HG02970 (cell line): ENCODE results near the gene ADCY1.

ENCODE experiments used
- ATAC-seq: cut with Tn5 transposase; IDR thresholded peaks from one replicate; pipeline ENCODE4 v1.9.1; 2021; ENCODE audit warnings: mild to moderate bottlenecking, moderate library complexity, moderate number of reproducible peaks; ENCODE audit not compliant: unreplicated experiment, low FRiP score

ADCY1 gene

DNA sequence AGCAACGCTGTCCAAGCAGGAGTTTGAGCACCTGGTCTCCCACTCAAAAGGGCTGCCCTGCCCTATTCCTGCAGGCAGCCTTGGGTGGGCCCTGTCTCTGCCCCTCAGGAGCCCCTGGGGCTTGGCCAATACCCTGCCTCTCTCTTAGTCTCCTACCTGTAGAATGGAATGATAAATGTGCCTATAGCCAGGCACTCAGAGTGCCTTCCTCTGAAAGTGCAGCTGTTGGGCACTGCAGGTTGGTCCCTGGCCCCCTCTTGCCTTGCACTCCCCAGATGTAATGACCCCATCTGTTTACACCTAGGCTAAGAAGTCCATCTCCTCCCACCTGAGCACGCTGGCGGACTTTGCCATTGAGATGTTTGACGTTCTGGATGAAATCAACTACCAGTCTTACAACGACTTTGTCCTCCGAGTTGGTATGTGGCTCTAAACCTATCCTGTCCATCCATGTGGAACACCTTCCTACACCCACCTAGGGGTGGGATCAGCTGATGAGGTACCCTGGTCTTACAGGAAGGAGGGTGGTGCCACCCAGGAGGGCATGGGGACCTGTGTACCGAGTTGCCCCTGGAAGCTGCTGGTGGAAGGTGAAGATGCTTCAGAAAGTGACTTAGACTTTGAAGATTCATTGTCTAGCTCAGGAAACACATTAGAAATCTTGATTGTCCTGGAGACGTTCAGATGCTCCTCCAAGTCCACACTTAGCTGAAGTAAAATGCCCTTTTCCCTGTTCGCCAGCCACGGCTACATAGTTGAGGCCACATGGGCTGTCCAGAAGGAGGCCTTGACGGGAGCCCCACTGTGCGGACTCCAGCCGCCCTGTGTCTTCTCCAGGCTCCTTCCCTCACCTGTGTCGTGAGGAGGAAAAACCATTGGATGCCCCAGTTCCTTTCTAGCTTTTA, 134.1 kb downstream of the ADCY1 start:
- no peak for ATAC-seq

- no peak for ATAC-seq
These were observed 135.2 kb downstream of the ADCY1 start for GRCh38 chr7:45709168-45710042.

DNA sequence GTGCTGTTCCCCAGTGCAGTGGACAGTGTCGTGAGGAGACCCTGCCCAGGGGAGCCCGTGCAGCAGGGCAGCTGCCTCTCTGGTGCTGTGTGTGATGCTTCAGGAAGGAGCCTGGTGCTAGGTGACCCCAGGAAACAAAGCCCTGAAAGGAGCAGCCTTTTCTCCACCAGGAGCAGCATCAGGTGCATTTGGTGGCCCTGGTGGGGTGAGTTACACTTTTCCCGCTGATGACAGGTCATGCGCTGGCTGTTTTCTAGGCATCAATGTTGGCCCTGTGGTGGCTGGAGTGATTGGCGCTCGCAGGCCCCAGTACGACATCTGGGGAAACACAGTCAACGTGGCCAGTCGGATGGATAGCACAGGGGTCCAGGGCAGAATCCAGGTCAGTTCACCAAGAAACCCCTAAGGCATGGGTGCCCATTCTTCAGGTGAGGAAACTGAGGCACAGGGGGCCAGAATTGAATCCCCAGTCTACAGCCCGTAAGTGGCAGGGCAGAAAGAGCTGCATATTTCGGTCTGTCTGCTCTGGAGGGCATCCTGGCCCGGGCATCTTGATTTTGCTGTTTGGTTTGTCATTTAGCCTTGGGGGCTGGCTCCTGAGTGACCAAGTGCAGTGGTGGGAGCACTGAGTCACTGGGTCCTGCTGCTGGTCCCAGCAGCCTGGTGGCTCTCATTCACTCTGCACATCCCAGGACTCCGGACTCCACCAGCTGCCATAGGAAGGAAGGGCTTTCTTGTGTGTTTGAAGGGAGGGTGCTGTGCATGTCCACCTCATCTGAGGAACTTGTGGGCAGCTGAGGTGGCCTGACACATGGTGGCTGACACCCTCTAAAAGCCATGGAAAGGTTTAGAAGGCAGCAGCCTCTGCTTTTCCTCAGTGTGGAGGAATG, 136.3 kb downstream of the ADCY1 start:
- ATAC-seq: no peak

GRCh38 chr7:45711161-45711490, 137.0 kb downstream of the ADCY1 start:
- no peak for ATAC-seq

DNA sequence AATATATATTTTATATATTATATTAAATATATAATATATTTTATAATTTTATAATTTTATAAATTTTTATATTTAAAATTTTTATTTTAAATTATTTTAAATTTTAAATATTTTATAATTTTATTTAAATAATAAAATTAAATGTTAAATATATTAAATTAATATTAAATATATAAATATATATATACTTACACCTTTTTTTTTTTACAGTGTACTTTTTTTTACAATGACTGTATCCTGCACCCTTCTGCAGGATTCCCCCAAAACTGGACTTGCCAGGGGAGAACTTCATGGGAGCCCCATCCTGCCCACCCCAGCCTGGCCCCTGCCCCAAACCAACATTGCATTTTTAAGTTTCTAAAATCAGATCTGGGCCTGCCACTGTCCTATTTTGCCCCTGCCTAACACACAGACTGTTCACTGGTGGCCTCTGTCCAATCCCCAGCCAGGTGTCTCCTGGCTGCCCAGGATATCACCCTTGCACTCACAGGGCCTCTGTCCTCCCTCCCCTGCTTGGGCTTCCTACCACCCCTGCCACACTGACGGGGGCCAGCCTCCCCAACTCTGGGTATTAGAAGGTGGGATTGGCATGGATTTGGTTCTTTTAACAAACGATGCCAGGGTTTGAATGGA, 138.0 kb downstream of the ADCY1 start:
- no peak for ATAC-seq

DNA sequence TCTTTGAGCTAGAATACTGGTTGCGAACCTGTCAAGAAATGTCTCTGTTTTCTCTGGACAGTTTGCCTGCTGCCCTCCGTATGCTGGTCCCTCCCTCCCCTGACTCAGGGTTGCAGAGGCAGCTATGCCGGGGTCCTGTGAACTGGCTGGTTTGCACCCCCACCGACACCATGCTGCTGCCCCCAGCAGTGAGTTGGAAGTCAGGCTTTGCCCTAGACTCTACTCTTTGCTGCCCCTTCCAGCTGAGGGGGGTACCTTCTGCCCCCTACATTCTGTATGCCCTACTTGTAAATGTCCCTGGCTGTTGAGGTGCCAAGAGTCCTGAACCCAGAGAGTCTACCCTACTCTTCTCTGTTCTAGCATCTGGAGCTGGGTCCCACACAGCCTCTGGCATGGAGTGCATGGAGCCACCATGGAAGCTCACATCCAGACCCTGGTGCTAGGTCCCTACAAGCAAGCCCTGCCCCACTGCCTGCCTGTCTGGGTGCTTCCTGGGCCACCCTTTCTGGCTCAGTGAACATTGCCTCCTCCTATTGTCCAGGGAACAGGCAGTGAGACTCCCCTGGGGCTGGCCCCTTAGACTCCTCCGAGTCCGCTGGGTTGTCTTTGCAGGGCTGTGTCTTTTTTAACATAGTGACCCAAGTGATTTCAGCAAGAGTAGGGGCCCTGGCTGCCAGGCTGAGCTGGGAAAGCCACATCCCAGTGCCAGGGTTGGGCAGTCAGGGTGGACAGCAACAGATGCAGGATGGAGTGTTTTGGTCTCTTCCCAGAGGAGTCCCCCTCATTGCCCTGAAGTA, 138.9 kb downstream of the ADCY1 start:
- no peak for ATAC-seq

- ATAC-seq: no peak
These were observed 139.7 kb downstream of the ADCY1 start for GRCh38 chr7:45713669-45714520.

GRCh38 chr7:45714521-45714820, 140.3 kb downstream of the ADCY1 start:
- no peak for ATAC-seq

- no peak for ATAC-seq
These were observed 141.5 kb downstream of the ADCY1 start for GRCh38 chr7:45715471-45716352.

GRCh38 chr7:45716380-45717203, 142.4 kb downstream of the ADCY1 start:
- ATAC-seq: no peak

GRCh38 chr7:45717537-45718235, 143.5 kb downstream of the ADCY1 start:
- no peak for ATAC-seq

GRCh38 chr7:45718464-45719330, 144.5 kb downstream of the ADCY1 start:
- no peak for ATAC-seq

- no peak for ATAC-seq
These were observed 146.8 kb downstream of the ADCY1 start for GRCh38 chr7:45720989-45721388.

DNA sequence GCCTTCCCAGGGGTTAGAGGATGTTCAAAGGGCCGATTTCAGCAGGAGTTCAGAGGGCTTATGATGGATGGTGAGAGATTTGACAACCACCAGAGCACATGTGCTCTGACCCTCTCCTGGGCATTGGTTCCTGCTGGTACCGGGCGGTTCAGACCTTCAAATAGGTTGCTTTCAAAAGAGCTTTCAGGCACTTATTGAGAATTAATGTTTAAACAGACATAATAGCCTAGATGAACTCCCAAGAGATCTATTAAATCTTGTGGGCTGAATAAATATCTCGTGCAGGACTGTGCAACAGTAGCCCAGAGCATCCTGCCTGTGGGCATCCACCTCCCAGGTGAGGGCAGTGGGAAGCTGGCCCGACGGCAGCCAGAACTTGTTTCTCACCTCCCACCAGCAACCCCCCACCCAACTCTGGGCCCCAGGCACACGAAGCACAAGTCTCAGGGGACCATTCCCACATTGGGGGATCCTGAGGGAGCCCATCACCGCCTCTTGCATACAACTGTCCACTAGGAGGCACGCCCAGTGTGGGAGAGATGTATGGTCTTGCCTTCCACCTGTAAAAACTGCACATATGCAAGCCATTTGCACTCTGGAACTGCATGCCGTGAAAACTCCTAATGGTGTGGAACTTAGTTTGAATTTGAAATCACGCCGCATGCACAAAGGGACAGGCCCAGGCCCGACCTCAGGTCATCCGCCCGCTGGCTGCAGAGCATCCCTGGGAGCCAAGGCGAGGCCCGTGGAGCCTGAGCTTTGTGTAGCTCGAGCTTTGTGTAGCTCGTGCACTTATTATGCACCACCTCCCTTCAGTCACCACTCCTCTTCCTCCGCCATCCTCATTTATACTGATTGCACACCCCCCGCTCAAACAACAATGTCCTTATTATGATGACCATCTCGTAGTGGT, 147.8 kb downstream of the ADCY1 start:
- ATAC-seq: no peak
